ENCODE data around the gene CCNF.

CCNF gene

GRCh38 chr16:2505695-2506094 is 76.4 kb downstream of the CCNF start:
- TF ChIP-seq REST (IDR thresholded peaks at IDR 0.05; ENCODE audit: insufficient read depth in 1 of 2, low read depth in 2 of 2, low read length in 2 of 2) (no peak), TAF1 (IDR thresholded peaks at IDR 0.05; ENCODE audit: borderline replicate concordance, insufficient read depth, low read length) (no peak), SIN3A (IDR thresholded peaks at IDR 0.05; ENCODE audit: borderline replicate concordance, insufficient read depth, low read length) (no peak), FOXP2 (optimal IDR thresholded peaks at IDR 0.05; ENCODE audit: borderline replicate concordance, extremely low read depth, extremely low read length, insufficient read depth) (no peak)

GRCh38 chr16:2507052-2507659 is 77.9 kb downstream of the CCNF start:
- TF ChIP-seq REST (IDR thresholded peaks at IDR 0.05; ENCODE audit: insufficient read depth in 1 of 2, low read depth in 2 of 2, low read length in 2 of 2): no peak
- no peak for TF ChIP-seq TAF1 (IDR thresholded peaks at IDR 0.05; ENCODE audit: borderline replicate concordance, insufficient read depth, low read length)
- TF ChIP-seq SIN3A (IDR thresholded peaks at IDR 0.05; ENCODE audit: borderline replicate concordance, insufficient read depth, low read length): no peak
- TF ChIP-seq FOXP2 (optimal IDR thresholded peaks at IDR 0.05; ENCODE audit: borderline replicate concordance, extremely low read depth, extremely low read length, insufficient read depth): no peak
- TF ChIP-seq POLR2AphosphoS5 (IDR thresholded peaks at IDR 0.05; ENCODE audit: low read depth, low read length): no peak

- TF ChIP-seq SIN3A (IDR thresholded peaks at IDR 0.05; ENCODE audit: borderline replicate concordance, insufficient read depth, low read length) (no peak), FOXP2 (optimal IDR thresholded peaks at IDR 0.05; ENCODE audit: borderline replicate concordance, extremely low read depth, extremely low read length, insufficient read depth) (no peak), REST (IDR thresholded peaks at IDR 0.05; ENCODE audit: insufficient read depth in 1 of 2, low read depth in 2 of 2, low read length in 2 of 2) (no peak), TAF1 (IDR thresholded peaks at IDR 0.05; ENCODE audit: borderline replicate concordance, insufficient read depth, low read length) (no peak), POLR2AphosphoS5 (IDR thresholded peaks at IDR 0.05; ENCODE audit: low read depth, low read length) (no peak)
Measured at GRCh38 chr16:2507665-2508064, 78.4 kb downstream of the CCNF start.

All from PFSK-1 (cell line).